Tibial nerve (tissue), 4 donors: ENCODE results near the gene PMF1.

Source experiments
- EP300 ChIP-seq, 2 donors: sonication (generic); formaldehyde crosslinking; IDR thresholded peaks; one replicate each; pipeline ENCODE4 v1.6.1; 2017; ENCODE audit warnings: antibody characterized with exemption in 2 of 2, mild to moderate bottlenecking in 1 of 2
- TF ChIP-seq, protein P1 (sequence below), 5 experiments: fragments of 200-600 bp in 3 of 5; fragments of 450-650 bp in 2 of 5; sonication (generic) in 3 of 5; IDR thresholded peaks; one replicate each; pipeline ENCODE4 v1.5.1; 2016 to 2019; ENCODE audit warnings: antibody characterized with exemption in 5 of 5, mild to moderate bottlenecking in 3 of 5, moderate library complexity in 2 of 5

DNA sequence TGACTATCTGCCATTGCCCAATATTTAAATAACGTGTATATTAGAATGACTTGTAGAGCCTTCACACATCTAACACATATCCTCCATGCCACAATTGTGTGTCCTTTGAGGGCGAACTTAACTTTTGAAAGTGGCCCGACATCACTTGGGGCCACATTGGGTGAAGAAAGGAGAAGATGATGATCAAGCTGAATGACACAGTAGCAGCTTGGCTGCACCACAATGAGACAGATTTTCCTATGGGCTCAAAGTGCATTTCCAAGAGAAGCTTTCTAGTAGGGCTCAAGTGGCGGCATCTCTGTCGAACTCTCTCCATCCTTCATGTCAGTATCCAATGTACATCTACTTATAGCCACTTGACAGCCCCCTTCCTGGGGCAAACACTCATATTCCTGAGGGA is 25.4 kb downstream of the PMF1 start:
- TF ChIP-seq, protein P1, sequence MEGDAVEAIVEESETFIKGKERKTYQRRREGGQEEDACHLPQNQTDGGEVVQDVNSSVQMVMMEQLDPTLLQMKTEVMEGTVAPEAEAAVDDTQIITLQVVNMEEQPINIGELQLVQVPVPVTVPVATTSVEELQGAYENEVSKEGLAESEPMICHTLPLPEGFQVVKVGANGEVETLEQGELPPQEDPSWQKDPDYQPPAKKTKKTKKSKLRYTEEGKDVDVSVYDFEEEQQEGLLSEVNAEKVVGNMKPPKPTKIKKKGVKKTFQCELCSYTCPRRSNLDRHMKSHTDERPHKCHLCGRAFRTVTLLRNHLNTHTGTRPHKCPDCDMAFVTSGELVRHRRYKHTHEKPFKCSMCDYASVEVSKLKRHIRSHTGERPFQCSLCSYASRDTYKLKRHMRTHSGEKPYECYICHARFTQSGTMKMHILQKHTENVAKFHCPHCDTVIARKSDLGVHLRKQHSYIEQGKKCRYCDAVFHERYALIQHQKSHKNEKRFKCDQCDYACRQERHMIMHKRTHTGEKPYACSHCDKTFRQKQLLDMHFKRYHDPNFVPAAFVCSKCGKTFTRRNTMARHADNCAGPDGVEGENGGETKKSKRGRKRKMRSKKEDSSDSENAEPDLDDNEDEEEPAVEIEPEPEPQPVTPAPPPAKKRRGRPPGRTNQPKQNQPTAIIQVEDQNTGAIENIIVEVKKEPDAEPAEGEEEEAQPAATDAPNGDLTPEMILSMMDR (IDR thresholded peaks at IDR 0.05): no peak
- TF ChIP-seq EP300 (IDR thresholded peaks at IDR 0.05): no peak
